ENCODE measurements around the gene ATXN2.

- TF ChIP-seq CTCF (IDR thresholded peaks at IDR 0.05): no peak
- TF ChIP-seq POLR2A (IDR thresholded peaks at IDR 0.05): no peak
These were observed 151.4 kb downstream of the ATXN2 start for GRCh38 chr12:111447571-111448265.

All from breast epithelium (tissue), 3 donors.